HuH-7 (cell line): ENCODE data around the gene DZIP3.
"Not testable (repeated sequence)": the region's sequence is repeated elsewhere in the genome, so short reads cannot be mapped to it uniquely, and the experiment has no call there.

Experiments
- DNase-seq: peaks from one replicate; pipeline ENCODE4 v3.0.0; 2011; ENCODE audit warnings: low spot score

DZIP3 gene

GRCh38 chr3:108602249-108602934, 12.9 kb downstream of the DZIP3 start:
- DNase-seq = no peak

DNA sequence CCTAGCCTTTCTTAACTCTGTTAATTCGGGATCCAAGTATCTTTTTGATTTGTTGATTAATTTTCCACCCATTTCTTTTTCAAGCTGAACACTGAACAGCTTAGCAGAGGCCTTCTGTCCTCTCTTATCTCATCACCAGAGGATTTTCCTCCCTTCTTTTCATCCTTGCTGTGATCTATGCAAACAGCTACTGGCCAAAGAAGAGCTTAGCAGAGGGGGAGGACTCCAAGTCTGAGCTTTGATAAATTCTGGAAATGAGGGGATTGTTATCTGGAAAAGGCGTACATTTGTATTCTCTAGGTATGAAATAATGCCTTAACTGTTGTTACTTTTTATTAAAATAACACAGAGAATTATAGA, 13.4 kb downstream of the DZIP3 start:
- DNase-seq = no peak

DNA sequence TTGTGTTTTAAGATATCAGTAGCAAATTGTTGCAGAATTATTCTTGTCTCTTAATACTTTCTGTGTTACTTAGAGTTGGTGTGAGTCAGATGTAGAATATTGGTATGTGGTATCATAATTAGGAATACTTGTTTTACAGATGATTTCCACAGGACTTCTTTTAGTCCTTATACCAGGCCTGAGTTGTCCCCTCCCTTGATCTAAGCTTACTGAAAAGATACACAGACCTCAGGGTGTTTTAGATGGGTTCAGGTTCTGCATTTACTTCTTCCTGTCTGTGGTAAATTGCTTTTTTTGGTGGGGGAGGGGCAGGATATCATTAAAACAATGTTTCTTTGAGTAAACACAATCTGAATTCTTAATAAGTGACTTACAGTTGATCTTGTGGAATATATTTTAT, 14.2 kb downstream of the DZIP3 start:
- DNase-seq = no peak

DNA sequence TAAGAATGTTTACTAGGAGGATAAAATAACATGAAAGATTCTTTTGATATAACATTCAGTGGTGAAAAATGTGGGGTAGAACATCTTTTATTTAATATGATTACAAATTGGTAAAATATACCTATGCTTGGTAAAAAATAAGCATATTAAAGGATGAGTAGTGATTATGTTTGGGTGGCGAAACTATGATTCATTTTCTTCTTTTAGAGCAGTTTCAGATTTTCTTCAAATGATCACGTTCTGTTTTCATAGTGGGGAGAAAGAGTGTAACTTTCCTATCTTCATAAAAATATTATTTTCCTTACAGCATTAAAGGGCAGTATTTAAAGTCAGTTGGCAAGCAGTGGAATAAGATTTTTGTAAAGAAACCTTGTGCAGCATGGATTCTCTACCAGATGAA, 15.5 kb downstream of the DZIP3 start:
- no peak for DNase-seq

GRCh38 chr3:108605491-108605890, 16.0 kb downstream of the DZIP3 start:
- no peak for DNase-seq

GRCh38 chr3:108608750-108609149, 19.2 kb downstream of the DZIP3 start:
- no peak for DNase-seq

DNA sequence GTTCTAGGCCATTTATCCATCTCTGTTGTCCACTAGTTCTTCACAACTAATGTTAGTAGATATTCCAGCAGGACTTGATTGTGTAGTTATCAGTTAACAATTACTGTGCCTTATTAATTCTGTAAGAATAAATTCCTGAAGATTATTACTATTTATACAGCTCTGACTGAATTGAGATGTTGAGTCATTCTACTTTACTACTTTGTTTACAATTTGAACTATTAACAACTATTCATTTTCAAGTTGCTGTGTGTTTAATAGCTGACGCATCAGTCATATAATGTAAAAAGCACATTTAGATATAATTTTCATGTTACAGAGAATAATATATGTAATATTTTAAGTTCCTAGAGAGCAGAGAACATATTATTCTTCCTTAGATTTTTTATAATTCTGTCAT, 21.1 kb downstream of the DZIP3 start:
- no peak for DNase-seq

DNA sequence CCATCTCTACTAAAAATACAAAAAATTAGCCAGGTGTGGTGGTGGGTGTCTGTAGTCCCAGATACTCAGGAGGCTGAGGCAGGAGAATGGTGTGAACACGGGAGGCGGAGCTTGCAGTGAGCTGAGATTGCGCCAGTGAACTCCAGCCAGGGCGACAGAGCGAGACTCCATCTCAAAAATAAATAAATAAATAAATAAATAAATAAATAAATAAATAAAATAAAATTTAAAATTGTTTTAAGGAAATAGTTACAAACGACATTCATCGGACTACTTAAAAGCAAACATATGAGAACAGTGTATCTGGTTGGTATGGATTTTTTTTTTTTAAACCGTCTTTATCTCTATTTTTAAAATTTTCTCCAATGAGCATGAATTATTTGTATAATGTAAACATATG, 26.6 kb downstream of the DZIP3 start:
- not testable (repeated sequence) for DNase-seq

GRCh38 chr3:108620250-108620649, 30.7 kb downstream of the DZIP3 start:
- DNase-seq = no peak

DNA sequence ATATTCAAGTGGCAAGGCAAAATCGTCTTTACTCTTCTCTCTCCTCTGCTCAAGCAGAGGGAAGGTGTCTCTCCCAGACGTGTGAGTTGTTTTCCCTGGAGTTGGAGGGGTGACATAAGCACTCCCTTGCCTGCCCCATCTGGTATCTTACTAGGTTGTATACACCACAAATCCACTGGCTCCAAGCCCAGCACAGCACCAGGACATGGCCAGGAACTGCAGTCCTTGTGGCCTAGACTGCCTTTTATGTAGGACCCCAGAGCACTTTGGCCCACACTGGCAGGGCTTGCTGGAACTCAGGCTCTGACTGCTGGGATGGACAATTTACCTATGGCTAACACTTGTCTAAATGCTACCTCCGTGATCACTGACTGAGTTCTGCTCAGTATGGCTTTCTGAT, 34.0 kb downstream of the DZIP3 start:
- no peak for DNase-seq

DNA sequence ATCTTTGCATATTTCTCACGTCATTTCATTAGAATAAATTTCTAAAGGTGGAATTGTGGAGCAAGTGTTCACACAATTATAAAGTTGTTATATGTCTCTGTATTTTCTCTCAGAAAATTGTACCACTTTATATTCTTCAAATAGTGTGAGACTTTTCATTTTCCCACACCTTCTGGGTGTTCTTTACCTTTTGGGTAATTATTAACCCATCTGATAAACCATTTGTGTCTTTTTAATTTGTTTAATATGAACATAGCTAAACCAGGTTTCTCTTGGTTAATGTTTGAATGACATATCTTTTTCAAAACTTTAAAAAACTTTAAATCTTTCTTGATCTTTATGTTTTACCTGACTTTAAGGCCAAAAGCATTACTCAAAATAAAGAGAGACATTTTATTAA, 40.5 kb downstream of the DZIP3 start:
- DNase-seq = no peak

GRCh38 chr3:108642526-108642925, 53.0 kb downstream of the DZIP3 start:
- no peak for DNase-seq

GRCh38 chr3:108645364-108645763, 55.8 kb downstream of the DZIP3 start:
- no peak for DNase-seq

- DNase-seq = not testable (repeated sequence)
Measured at GRCh38 chr3:108655664-108656063, 66.1 kb downstream of the DZIP3 start.

GRCh38 chr3:108661699-108662098, 72.2 kb downstream of the DZIP3 start:
- no peak for DNase-seq

GRCh38 chr3:108662142-108662738, 72.7 kb downstream of the DZIP3 start:
- DNase-seq = peak; percentile 39

- no peak for DNase-seq
Measured at GRCh38 chr3:108664266-108664665, 74.7 kb downstream of the DZIP3 start.

- no peak for DNase-seq
Measured at GRCh38 chr3:108667312-108667711, 77.8 kb downstream of the DZIP3 start.

DNA sequence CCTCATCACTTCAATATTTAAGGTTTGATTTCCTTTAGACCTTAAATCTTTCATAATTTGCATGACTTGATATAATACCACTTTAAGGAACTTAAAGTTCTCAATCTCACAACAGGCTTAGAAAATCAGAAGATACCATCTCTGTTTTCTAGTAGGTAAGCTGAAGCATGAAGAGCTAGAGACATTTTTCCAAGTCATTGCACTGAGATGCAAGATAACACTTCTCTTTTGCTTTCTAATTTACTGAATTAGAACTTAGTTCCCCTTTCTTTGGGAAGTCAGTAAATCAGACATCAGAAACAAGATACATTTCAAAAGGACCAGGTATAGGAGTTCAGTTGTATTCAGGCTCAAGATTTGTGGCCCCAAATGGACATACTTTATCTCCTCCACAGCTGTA, 79.7 kb downstream of the DZIP3 start:
- DNase-seq = no peak

GRCh38 chr3:108672701-108673100, 83.2 kb downstream of the DZIP3 start:
- DNase-seq = no peak

GRCh38 chr3:108673988-108674661, 84.6 kb downstream of the DZIP3 start:
- no peak for DNase-seq

DNA sequence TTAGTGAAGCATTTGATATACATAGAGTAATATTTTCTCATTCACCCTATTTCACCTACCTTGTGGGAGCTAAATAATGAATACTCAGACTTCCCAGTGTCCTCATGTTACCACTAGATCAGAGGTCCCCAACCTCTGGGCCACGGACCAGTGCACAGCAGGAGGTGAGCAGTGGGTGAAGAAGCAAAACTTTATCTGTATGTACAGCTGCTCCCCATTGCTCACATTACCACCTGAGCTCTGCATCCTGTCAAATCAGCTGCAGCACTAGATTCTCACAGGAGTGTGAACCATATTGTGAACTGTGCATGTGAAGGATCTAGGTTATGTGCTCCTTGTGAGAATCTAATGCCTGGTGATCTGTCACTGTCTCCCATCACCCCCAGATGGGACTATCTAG, 88.3 kb downstream of the DZIP3 start:
- no peak for DNase-seq

DNA sequence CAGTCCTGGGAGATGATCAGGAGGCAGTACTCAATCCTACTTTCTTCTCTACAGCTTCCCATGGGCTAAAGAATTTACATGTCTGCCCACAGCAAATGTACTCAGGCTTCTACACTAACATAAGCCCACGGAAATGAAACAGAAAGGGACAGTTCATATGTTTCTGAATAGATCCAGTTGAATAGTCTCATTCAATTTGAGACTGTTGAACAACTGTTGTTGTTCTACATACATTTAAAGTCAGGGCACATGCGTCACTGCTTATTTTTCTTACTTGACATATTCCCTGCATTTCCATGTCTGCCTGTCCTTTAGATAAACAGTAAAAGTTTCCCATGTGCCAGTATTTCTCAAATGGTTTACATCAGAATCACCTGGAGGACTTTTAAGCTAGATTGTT, 102.8 kb downstream of the DZIP3 start:
- not testable (repeated sequence) for DNase-seq

- DNase-seq = no peak
Measured at GRCh38 chr3:108698461-108698860, 108.9 kb downstream of the DZIP3 start.
